GM10248 (cell line): ENCODE measurements around the gene FBRS.

ENCODE experiments used
- CTCF ChIA-PET: fragments of 300-600 bp; sonication (Branson Sonifier 250); formaldehyde crosslinking; extraction: SDS; loops from one replicate; lab custom pipeline; 2021; ENCODE audit warnings: antibody characterized with exemption; lab: Yijun Ruan, JAX
- POLR2A ChIA-PET: fragments of 350-650 bp; sonication (Branson Sonifier 250); formaldehyde crosslinking; extraction: SDS; loops from one replicate; lab custom pipeline; 2020; ENCODE audit warnings: antibody characterized with exemption; lab: Yijun Ruan, JAX
- DNase-seq: peaks from one replicate; pipeline ENCODE4 v3.0.0; 2012; ENCODE audit errors: extremely low spot score
- CTCF ChIP-seq: IDR thresholded peaks from 2 replicates; pipeline ENCODE4 v1.5.1; 2012; ENCODE audit warnings: mild to moderate bottlenecking, low read depth; ENCODE audit errors: extremely low read depth, missing control alignments, control extremely low read depth

FBRS gene

GRCh38 chr16:30619638-30620037 lies 38.6 kb upstream of the FBRS start:
- POLR2A ChIA-PET, result no interaction called here
- no peak for DNase-seq
- no peak for TF ChIP-seq CTCF
- CTCF ChIA-PET, result interaction anchor here (1.0 to 3.6 kb wide), 8 partner anchors 10 to 190 kb away, joined by 3 to 36 read pairs (median 4); partner anchors contain the start of gene DCTPP1

GRCh38 chr16:30620169-30620568 lies 38.1 kb upstream of the FBRS start:
- DNase-seq, result no peak
- TF ChIP-seq CTCF, result no peak
- ChIA-PET CTCF (interaction anchor here (1.0 to 3.6 kb wide), 10 partner anchors 9 to 190 kb away, joined by 3 to 36 read pairs (median 4); partner anchors contain the start of gene DCTPP1), POLR2A (interaction anchor here (0.6 kb wide), 1 partner anchor 14 kb away, joined by 6 read pairs; no protein-coding TSS in a partner anchor)

DNA sequence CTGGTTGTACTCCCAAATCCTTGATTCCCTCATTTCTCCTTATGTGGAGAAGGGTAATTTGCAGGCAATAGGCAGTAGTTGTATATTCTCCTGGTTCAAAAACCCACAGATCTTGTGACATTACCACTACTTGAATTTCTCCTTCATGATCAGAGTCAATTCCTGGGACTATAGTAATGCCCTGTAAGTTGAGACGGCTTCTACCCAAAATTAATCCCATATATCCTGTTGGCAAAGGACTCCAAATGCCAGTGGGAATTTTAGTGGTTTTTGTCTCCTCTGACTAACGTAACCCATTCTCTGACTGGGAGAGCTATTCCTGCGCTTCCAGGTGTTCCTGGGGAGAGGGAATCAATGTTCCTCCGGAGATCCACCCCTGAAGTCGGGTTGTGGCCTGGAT lies 36.5 kb upstream of the FBRS start:
- TF ChIP-seq CTCF, result no peak
- no peak for DNase-seq
- ChIA-PET POLR2A (interaction anchor here (0.6 kb wide), 1 partner anchor 69 kb away, joined by 4 read pairs; no protein-coding TSS in a partner anchor), CTCF (interaction anchor here (1.0 to 3.6 kb wide), 7 partner anchors 8 to 192 kb away, joined by 3 to 36 read pairs (median 3); partner anchors contain the start of genes DCTPP1 and PRR14)

DNA sequence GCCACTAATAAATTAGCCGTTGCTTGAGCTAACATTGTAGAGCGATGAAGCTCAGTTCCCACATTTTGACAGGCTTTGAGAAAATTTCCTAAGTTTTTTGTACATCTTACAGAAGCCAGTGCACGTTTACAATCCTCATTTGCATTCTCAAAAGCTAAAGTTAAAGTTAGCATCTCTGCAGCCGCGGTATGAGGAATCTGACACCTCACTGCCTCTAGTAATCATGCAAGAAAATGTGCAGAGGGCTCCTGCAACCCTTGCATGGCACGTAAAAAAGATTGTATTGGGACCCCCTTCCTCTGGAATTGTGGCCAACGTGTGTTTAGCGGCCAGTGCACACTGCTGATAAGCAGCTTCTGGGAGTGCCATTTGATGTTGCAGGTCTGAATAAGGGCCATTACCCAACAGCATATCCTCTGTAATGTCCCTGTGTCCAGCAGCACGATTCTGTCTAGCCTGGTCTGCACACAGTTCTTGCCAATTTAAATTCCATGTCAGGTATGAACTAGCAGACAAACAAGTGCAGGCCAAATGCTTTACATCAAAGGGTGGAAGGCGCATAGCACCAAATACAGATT lies 35.7 kb upstream of the FBRS start:
- ChIA-PET POLR2A (interaction anchor here (0.6 kb wide), 1 partner anchor 68 kb away, joined by 4 read pairs; no protein-coding TSS in a partner anchor), CTCF (interaction anchor here (0.9 to 3.2 kb wide), 6 partner anchors 9 to 193 kb away, joined by 3 to 13 read pairs (median 4); partner anchors contain the start of genes DCTPP1 and PRR14)
- no peak for DNase-seq
- no peak for TF ChIP-seq CTCF

- ChIA-PET CTCF (interaction anchor here (1.4 to 3.2 kb wide), 3 partner anchors 8 to 194 kb away, joined by 3 to 13 read pairs (median 3); partner anchors contain the start of gene DCTPP1), POLR2A (interaction anchor here (0.6 kb wide), 1 partner anchor 208 kb away, joined by 7 read pairs; no protein-coding TSS in a partner anchor)
- DNase-seq, result no peak
- no peak for TF ChIP-seq CTCF
Measured at GRCh38 chr16:30623536-30624283, 34.5 kb upstream of the FBRS start.

DNA sequence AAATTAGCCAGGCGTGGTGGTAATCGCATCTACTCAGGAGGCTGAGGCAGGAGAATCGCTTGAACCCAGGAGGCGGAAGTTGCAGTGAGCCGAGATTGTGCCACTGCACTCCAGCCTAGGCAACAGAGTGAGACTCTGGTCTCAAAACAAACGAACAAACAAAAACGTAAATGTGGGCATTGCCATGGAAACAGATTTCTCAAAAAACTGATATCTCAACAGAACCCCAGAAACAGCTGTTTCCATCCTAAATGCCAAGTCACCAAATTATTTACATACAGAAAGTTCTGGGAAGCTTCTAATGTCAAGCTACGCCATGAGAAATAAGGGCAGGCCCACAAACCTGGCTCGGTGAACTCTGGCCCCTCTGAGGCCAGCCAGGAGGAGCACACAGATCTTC lies 32.0 kb upstream of the FBRS start:
- TF ChIP-seq CTCF, result no peak
- no peak for DNase-seq
- ChIA-PET CTCF (interaction anchor here (1.9 to 9.8 kb wide), 3 partner anchors 13 to 196 kb away, joined by 6 to 128 read pairs (median 41); partner anchors contain the start of genes DCTPP1 and ZNF689), POLR2A (no interaction called here)
